GM19193 (cell line): ENCODE results near the gene RAP1GDS1.

Experiments used
- POLR2A ChIP-seq: IDR thresholded peaks from 4 replicates; pipeline ENCODE4 v1.6.1; 2011; ENCODE audit not compliant: insufficient read depth, insufficient read length; ENCODE audit errors: extremely low read depth

Gene RAP1GDS1

DNA sequence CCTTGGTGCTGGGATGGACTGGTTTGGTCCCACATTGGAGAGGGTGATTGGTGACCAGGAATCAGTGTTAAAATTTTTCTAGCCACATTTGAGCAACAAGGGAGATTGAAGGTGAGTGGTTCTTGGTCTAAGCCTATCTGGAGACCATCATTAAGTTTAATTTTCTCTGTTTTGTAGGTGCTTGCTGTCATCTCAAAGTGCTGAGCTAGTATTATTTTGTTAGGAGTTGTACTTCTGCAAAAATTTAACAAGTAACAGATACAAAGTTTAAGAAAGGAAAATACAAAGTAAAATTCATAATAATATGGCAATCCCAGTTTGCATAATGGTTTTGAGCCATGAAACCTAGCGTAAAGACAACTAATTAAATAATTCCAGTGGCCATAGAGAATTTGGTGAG is 66.5 kb downstream of the RAP1GDS1 start:
- no peak for TF ChIP-seq POLR2A

- no peak for TF ChIP-seq POLR2A
Observed at GRCh38 chr4:98332017-98332416, 70.8 kb downstream of the RAP1GDS1 start.

- TF ChIP-seq POLR2A = no peak
Observed at GRCh38 chr4:98334461-98334860, 73.3 kb downstream of the RAP1GDS1 start.

DNA sequence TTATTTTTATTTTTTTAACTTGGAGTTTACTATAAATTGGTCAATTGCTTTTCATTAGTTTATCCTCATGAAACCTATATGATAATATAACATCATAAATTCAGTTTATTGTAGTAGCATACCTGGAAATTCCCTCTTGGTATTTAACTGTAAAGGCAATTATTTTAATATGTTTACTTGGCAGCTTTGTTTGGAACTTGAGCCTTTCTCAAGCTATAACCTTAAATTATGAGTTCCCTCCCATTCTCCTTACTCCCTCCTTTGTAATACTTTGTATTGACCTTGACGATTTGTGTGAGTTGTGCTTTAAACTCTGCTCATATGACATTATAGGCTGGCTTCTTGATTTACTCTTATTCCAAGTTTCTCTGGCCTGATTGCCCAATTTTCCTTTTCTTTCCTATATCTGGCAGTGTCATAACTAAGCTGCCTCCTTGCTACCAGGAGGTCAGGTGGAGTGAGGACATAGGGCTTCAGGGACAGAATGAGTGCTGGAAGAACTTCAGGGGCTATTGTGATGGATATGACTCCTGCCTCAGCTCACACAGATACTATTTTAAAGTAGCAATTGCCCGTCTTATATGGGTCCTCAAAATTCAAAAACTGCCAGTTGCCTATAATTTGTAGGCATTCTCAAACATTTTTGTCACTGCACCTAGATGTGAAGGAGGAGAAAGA is 77.7 kb downstream of the RAP1GDS1 start:
- no peak for TF ChIP-seq POLR2A

- TF ChIP-seq POLR2A = no peak
Observed at GRCh38 chr4:98341309-98341708, 80.1 kb downstream of the RAP1GDS1 start.

DNA sequence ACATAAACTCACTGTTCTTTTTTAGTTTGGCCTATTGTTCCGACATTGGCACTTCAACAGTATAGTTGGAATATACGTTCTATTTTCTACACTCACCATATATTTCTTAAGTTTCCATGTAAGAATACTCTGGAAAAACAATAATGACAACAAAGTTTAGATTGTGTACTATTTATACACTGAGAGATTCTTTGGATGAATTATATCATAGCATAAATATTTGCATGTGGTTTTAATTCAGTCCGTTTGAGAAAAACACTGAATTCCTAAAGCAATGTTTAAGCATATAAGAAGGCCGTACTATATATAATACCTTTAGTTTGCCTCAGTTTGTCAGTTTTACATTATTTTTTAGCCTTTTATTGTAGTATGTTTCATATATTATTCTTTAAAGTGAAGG is 82.4 kb downstream of the RAP1GDS1 start:
- no peak for TF ChIP-seq POLR2A

DNA sequence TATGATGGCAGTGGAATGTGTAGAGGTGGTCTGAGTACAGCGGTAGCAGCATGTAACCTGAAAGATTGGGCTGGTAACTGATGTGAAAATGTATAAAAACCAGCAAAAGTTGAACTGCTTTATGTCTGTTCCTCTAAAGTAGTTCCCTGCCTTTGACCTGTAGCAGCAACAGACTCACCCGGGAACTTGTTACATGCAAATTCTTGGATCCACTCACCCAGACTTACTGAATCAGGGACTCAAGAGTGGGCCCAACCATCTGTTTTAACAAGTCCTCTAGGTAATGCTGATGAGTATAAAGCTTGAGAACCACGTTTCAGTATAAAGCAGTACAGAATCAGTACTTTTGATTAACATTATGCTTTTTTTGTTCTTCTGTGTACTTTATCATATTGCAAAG is 84.7 kb downstream of the RAP1GDS1 start:
- TF ChIP-seq POLR2A = no peak

DNA sequence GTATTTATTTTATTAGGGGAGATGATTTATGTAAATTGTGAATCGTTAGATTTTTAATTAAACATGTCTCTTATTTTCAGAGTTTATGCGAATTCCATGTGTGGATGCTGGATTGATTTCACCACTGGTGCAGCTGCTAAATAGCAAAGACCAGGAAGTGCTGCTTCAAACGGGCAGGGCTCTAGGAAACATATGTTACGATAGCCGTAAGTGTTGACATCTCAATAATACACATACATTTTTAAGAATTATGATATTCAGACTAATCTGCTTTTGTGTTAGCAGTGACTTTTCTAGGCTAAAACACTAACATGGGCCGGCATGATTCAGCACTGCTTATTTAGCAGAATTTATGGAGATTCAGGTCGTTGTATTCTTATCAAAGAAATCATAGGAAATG is 91.2 kb downstream of the RAP1GDS1 start:
- no peak for TF ChIP-seq POLR2A

GRCh38 chr4:98352940-98353339 is 91.8 kb downstream of the RAP1GDS1 start:
- no peak for TF ChIP-seq POLR2A

GRCh38 chr4:98358630-98359248 is 97.6 kb downstream of the RAP1GDS1 start:
- no peak for TF ChIP-seq POLR2A

- no peak for TF ChIP-seq POLR2A
Observed at GRCh38 chr4:98359646-98360045, 98.5 kb downstream of the RAP1GDS1 start.

GRCh38 chr4:98363431-98363830 is 102.2 kb downstream of the RAP1GDS1 start:
- TF ChIP-seq POLR2A = no peak

GRCh38 chr4:98369322-98369721 is 108.1 kb downstream of the RAP1GDS1 start:
- no peak for TF ChIP-seq POLR2A

DNA sequence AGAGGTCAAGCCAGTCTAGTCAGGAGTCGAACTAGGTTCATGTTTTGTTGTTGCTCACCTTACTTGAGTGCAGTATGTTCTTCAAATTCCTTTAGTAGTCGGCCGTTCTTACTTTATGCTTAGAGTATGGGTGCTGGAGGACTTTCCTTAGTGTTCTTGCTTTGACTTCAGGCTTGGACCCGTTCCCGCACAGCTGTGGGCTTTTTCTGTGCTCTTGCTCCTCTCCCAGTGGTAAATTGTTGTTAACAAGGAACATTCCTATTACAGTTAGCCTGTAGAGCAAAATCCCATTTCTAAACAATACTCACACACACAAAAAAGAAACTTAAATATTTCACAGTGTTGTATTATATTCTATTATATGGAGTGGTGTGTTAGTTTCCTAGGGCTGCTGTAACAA is 113.5 kb downstream of the RAP1GDS1 start:
- TF ChIP-seq POLR2A = no peak

GRCh38 chr4:98377559-98377958 is 116.4 kb downstream of the RAP1GDS1 start:
- no peak for TF ChIP-seq POLR2A

GRCh38 chr4:98381306-98381705 is 120.1 kb downstream of the RAP1GDS1 start:
- no peak for TF ChIP-seq POLR2A
